OCI-LY1 (cell line): ENCODE data around the gene ADIRF.
"Not testable (repeated sequence)": the region's sequence is repeated elsewhere in the genome, so short reads cannot be mapped to it uniquely, and the experiment has no call there.

Experiments
- CTCF ChIP-seq: fragments of 200-600 bp; sonication (generic), shearing (Covaris generic); IDR thresholded peaks from 2 replicates; pipeline ENCODE4 v1.5.1; 2017; ENCODE audit warnings: mild to moderate bottlenecking, antibody characterized with exemption, low read length, moderate library complexity, mixed read lengths
- EZH2 ChIP-seq: fragments of 200-600 bp; sonication (generic), shearing (Covaris generic); IDR thresholded peaks from 2 replicates; pipeline ENCODE4 v1.8.0; 2017; ENCODE audit warnings: borderline replicate concordance, mixed run types, mild to moderate bottlenecking, antibody characterized with exemption, low read length, moderate library complexity, mixed read lengths

- TF ChIP-seq CTCF, EZH2: not testable (repeated sequence)
Observed at GRCh38 chr10:87007674-87008073, 39.4 kb downstream of the ADIRF start.
